ENCODE results near the gene UNC5B.
"Not testable (repeated sequence)": the region's sequence is repeated elsewhere in the genome, so short reads cannot be mapped to it uniquely, and the experiment has no call there.

DNA sequence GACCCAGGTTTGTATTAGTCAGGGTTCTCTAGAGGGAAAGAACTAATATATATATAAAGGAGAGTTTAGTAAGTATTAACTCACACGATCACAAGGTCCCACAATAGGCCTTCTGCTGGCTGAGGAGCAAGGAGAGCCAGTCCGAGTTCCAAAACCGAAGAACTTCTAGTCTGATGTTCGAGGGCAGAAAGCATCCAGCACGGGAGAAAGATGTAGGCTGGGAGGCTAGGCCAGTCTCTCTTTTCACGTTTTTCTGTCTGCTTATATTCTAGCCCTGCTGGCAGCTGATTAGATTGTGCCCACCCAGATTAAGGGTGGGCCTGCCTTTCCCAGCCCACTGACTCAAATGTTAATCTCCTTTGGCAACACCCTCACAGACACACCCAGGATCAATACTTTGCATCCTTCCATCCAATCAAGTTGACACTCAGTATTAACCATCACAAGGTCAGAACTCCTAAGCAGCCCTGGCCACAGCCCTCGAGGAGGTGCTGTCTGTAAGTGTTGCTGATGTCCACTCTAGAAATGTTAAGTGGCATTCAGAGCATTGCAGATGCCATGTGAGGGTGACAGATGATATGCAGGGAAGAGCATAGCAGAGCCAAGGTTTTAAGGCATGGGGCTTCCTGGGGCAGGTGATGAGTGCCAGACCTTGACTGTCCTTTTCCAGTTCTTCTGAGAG, 7.0 kb downstream of the UNC5B start:
- not testable (repeated sequence) for TF ChIP-seq POLR2AphosphoS5 (IDR thresholded peaks at IDR 0.05)
- TF ChIP-seq, protein P1, sequence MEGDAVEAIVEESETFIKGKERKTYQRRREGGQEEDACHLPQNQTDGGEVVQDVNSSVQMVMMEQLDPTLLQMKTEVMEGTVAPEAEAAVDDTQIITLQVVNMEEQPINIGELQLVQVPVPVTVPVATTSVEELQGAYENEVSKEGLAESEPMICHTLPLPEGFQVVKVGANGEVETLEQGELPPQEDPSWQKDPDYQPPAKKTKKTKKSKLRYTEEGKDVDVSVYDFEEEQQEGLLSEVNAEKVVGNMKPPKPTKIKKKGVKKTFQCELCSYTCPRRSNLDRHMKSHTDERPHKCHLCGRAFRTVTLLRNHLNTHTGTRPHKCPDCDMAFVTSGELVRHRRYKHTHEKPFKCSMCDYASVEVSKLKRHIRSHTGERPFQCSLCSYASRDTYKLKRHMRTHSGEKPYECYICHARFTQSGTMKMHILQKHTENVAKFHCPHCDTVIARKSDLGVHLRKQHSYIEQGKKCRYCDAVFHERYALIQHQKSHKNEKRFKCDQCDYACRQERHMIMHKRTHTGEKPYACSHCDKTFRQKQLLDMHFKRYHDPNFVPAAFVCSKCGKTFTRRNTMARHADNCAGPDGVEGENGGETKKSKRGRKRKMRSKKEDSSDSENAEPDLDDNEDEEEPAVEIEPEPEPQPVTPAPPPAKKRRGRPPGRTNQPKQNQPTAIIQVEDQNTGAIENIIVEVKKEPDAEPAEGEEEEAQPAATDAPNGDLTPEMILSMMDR (IDR thresholded peaks at IDR 0.05), result not testable (repeated sequence)

All from upper lobe of left lung (tissue), 4 donors.